Measurements from ENCODE around the gene CLDN18. TPM values are rescaled to one million over a fixed set of nuclear protein-coding genes. Genes with fewer than 3 reads are reported as not detected.

Gene CLDN18
- total and polyA plus RNA-seq, 2 of the 8 experiments (the other 6 are each of a cell fraction or from before 2014, with no cell fraction given), result not detected

GRCh38 chr3:138062626-138063025 lies 52.7 kb downstream of the CLDN18 start:
- H3K79me1 ChIP-seq (ENCODE audit: low read depth, low read length), result no peaks in the 10 kb centered on the region
- H3K4me2 ChIP-seq (ENCODE audit: insufficient read depth in 1 of 2, low read depth in 2 of 2, low read length in 2 of 2), result no peak overlapping the region
- H3K4ac ChIP-seq (replicated peaks; ENCODE audit: insufficient read length, low read depth, low read length), result no peak overlapping the region
- no peak overlapping the region for H2BK12ac ChIP-seq (ENCODE audit: low read depth, low read length)
- H2BK5ac ChIP-seq (ENCODE audit: low read depth, low read length), result no peak overlapping the region
- H3K36me3 ChIP-seq (ENCODE audit: control insufficient read depth in 2 of 4, insufficient read depth in 4 of 4, low read length in 3 of 4), result peaks cover 3 to 18% (median 9%) of the 10 kb centered on the region in 4 experiments; a peak in 6 of 8 replicates
- H2BK120ac ChIP-seq (replicated peaks; ENCODE audit: low read depth, low read length), result no peak overlapping the region
- POLR2A ChIA-PET (ENCODE audit: partially characterized antibody), result interaction anchor here (1.0 to 1.2 kb wide), 3 partner anchors 10 to 53 kb away, joined by 3 read pairs; partner anchors contain the start of gene DZIP1L
- no peak overlapping the region for H3K9ac ChIP-seq (replicated peaks in 1 of 4; ENCODE audit: extremely low read depth in 1 of 4, low read depth in 3 of 4, low read length in 3 of 4)
- no peak overlapping the region for H4K8ac ChIP-seq (ENCODE audit: extremely low read depth, insufficient read depth, low read length)
- no peak overlapping the region for H2AK5ac ChIP-seq (ENCODE audit: low read depth, low read length)
- no peak overlapping the region for H3K14ac ChIP-seq (ENCODE audit: insufficient read length)
- H3K27ac ChIP-seq (ENCODE audit: low read depth, low read length), result no peak overlapping the region
- DNase-seq (ENCODE audit: low read depth in 1 of 2, low spot score in 2 of 2) (no peak), FAIRE-seq (no peak)
- H4K5ac ChIP-seq (ENCODE audit: insufficient read length, low read depth, low read length), result no peak overlapping the region
- no peak overlapping the region for H3K56ac ChIP-seq (replicated peaks; ENCODE audit: insufficient read length, low read depth, low read length)
- no peak overlapping the region for H2AFZ ChIP-seq (ENCODE audit: low read length)
- H3K18ac ChIP-seq (ENCODE audit: extremely low read depth, low read length), result no peak overlapping the region
- H3K79me2 ChIP-seq (ENCODE audit: control insufficient read depth in 1 of 2, insufficient read depth in 2 of 2, low read length in 2 of 2), result no peaks in the 10 kb centered on the region
- no peak overlapping the region for H3K4me3 ChIP-seq (ENCODE audit: extremely low read depth in 1 of 4, insufficient read depth in 2 of 4, low read depth in 3 of 4, low read length in 4 of 4)
- no peaks in the 10 kb centered on the region for H3K23me2 ChIP-seq (ENCODE audit: low read depth, low read length)
- no peak overlapping the region for H3K23ac ChIP-seq (ENCODE audit: insufficient read length)
- CTCF ChIA-PET (ENCODE audit: partially characterized antibody), result interaction anchor here (1.2 to 16.3 kb wide), 7 partner anchors 11 to 56 kb away, joined by 3 to 232 read pairs (median 4); partner anchors contain the start of gene DZIP1L
- no peak overlapping the region for H2BK20ac ChIP-seq (ENCODE audit: low read length)
- peaks cover 0 to 3% (median 0%) of the 10 kb centered on the region in 4 experiments; a peak in 2 of 7 replicates for H3K4me1 ChIP-seq (replicated peaks in 1 of 4; ENCODE audit: control insufficient read depth in 3 of 4, insufficient read depth in 4 of 4, low read length in 3 of 4)
- WGBS, 2 experiments (ENCODE audit: extremely low coverage in 1 of 2, insufficient coverage in 1 of 2, insufficient read length in 1 of 2, insufficient replicate concordance in 2 of 2, low coverage in 1 of 2, low lambda C conversion rate in 2 of 2, missing lambda C conversion rate in 1 of 2), result 64% methylated on average over 1 of the region's 1 CpG; no CpG with 5 or more reads in 1 of the 2 experiments
- no peaks in the 10 kb centered on the region for H4K20me1 ChIP-seq (replicated peaks in 1 of 2; ENCODE audit: control insufficient read depth in 1 of 2, insufficient read depth in 2 of 2, low read length in 2 of 2)
- no peaks in the 10 kb centered on the region for H3K9me3 ChIP-seq (ENCODE audit: insufficient read depth in 2 of 2, low read depth in 1 of 2, low read length in 1 of 2)
- H4K91ac ChIP-seq (replicated peaks; ENCODE audit: insufficient read length, low read length), result no peak overlapping the region
- no peaks in the 10 kb centered on the region for H3K27me3 ChIP-seq (replicated peaks in 1 of 4; ENCODE audit: control insufficient read depth in 3 of 4, extremely low read depth in 1 of 4, insufficient read depth in 3 of 4, low read length in 3 of 4)
- no peak overlapping the region for H2BK15ac ChIP-seq (ENCODE audit: low read length)
- TF ChIP-seq ASH2L (IDR thresholded peaks at IDR 0.05; ENCODE audit: low read length) (no peak), CEBPB (IDR thresholded peaks at IDR 0.05; ENCODE audit: low read depth, low read length) (no peak), RNF2 (IDR thresholded peaks at IDR 0.05; ENCODE audit: borderline replicate concordance, low read depth, low read length, missing control alignments, poor library complexity, severe bottlenecking) (no peak), SIN3A (conservative IDR thresholded peaks at IDR 0.05 in 1 of 2, IDR thresholded peaks at IDR 0.05 in 1 of 2; ENCODE audit: low read depth in 1 of 2, low read length in 2 of 2) (no peak), KDM1A (IDR thresholded peaks at IDR 0.05; ENCODE audit: borderline replicate concordance, low read length) (no peak), RAD21 (IDR thresholded peaks at IDR 0.05 in 1 of 2, conservative IDR thresholded peaks at IDR 0.05 in 1 of 2; ENCODE audit: low read depth in 2 of 2, low read length in 2 of 2) (no peak), BRCA1 (IDR thresholded peaks at IDR 0.05; ENCODE audit: low read depth, low read length) (no peak), TAF1 (IDR thresholded peaks at IDR 0.05; ENCODE audit: low read depth, low read length) (no peak), ATF2 (IDR thresholded peaks at IDR 0.05; ENCODE audit: low read length) (no peak)
